HG02884 (cell line): ENCODE data around the gene CNPY1.
"Not testable (repeated sequence)": the region's sequence is repeated elsewhere in the genome, so short reads cannot be mapped to it uniquely, and the experiment has no call there.

ENCODE experiments used
- ATAC-seq: cut with Tn5 transposase; IDR thresholded peaks from one replicate; pipeline ENCODE4 v1.9.1; 2021; ENCODE audit warnings: mild to moderate bottlenecking, moderate library complexity; ENCODE audit not compliant: unreplicated experiment

The CNPY1 gene

GRCh38 chr7:155546449-155546848 is at the start of gene CNPY1:
Gene CNPY1 (minus strand): TSS chr7:155546559. CDS start chr7:155545929, 630 bp downstream.
- not testable (repeated sequence) for ATAC-seq

GRCh38 chr7:155594961-155595366 is 48.6 kb upstream of the CNPY1 start:
- no peak for ATAC-seq

GRCh38 chr7:155594163-155594732 is 47.9 kb upstream of the CNPY1 start:
- no peak for ATAC-seq

- ATAC-seq, result no peak
These were observed 47.3 kb upstream of the CNPY1 start for GRCh38 chr7:155593461-155594162.

GRCh38 chr7:155591055-155591775 is 44.9 kb upstream of the CNPY1 start:
- no peak for ATAC-seq

- no peak for ATAC-seq
These were observed 44.1 kb upstream of the CNPY1 start for GRCh38 chr7:155590215-155591018.

GRCh38 chr7:155589001-155589980 is 42.9 kb upstream of the CNPY1 start:
- no peak for ATAC-seq

GRCh38 chr7:155588468-155588998 is 42.2 kb upstream of the CNPY1 start:
- ATAC-seq, result no peak

GRCh38 chr7:155587486-155587885 is 41.1 kb upstream of the CNPY1 start:
- ATAC-seq, result no peak

GRCh38 chr7:155586843-155587440 is 40.6 kb upstream of the CNPY1 start:
- ATAC-seq, result no peak

- ATAC-seq, result no peak
These were observed 39.6 kb upstream of the CNPY1 start for GRCh38 chr7:155585951-155586350.

GRCh38 chr7:155585532-155585895 is 39.2 kb upstream of the CNPY1 start:
- no peak for ATAC-seq

- ATAC-seq, result no peak
These were observed 38.6 kb upstream of the CNPY1 start for GRCh38 chr7:155584763-155585531.

GRCh38 chr7:155584261-155584660 is 37.9 kb upstream of the CNPY1 start:
- ATAC-seq, result no peak

GRCh38 chr7:155583636-155584035 is 37.3 kb upstream of the CNPY1 start:
- ATAC-seq, result no peak

GRCh38 chr7:155581954-155582353 is 35.6 kb upstream of the CNPY1 start:
- no peak for ATAC-seq

GRCh38 chr7:155581107-155581830 is 34.9 kb upstream of the CNPY1 start:
- no peak for ATAC-seq

- no peak for ATAC-seq
These were observed 34.0 kb upstream of the CNPY1 start for GRCh38 chr7:155580367-155580766.
